Mesenchymal stem cell (in vitro differentiated cells and primary cell): ENCODE results near the gene TM7SF3.

Experiments
- DNase-seq: peaks from one replicate; pipeline ENCODE4 v3.0.0-alpha.2; 2013
- H2AFZ ChIP-seq: one replicate; pipeline ENCODE4 v1.6.1; 2013; ENCODE audit warnings: low read depth, mild to moderate bottlenecking, control low read depth, inconsistent platforms, low read length, moderate library complexity
- H2AK5ac ChIP-seq: 2 replicates; pipeline ENCODE4 v1.6.1; 2013; ENCODE audit warnings: low read length, moderate library complexity, mild to moderate bottlenecking, inconsistent platforms; ENCODE audit not compliant: severe bottlenecking
- H2BK120ac ChIP-seq: one replicate; pipeline ENCODE4 v1.6.1; 2013; ENCODE audit warnings: low read depth, mild to moderate bottlenecking, inconsistent platforms, low read length, moderate library complexity
- H2BK12ac ChIP-seq, 2 experiments: one replicate each; pipeline ENCODE4 v1.6.1; 2013; ENCODE audit warnings: inconsistent platforms in 2 of 2, low read length in 2 of 2, mild to moderate bottlenecking in 2 of 2, moderate library complexity in 2 of 2, control low read depth in 1 of 2
- H2BK15ac ChIP-seq: one replicate; pipeline ENCODE4 v1.6.1; 2013; ENCODE audit warnings: mild to moderate bottlenecking, low read depth, inconsistent platforms; ENCODE audit not compliant: poor library complexity, severe bottlenecking
- H2BK5ac ChIP-seq: 2 replicates; pipeline ENCODE4 v1.6.1; 2013; ENCODE audit warnings: low read depth, mild to moderate bottlenecking, low read length, control low read depth, inconsistent platforms; ENCODE audit not compliant: poor library complexity, severe bottlenecking
- H3K14ac ChIP-seq, 2 experiments: one replicate each; pipeline ENCODE4 v1.6.1; 2013; ENCODE audit warnings: inconsistent platforms in 2 of 2, low read length in 2 of 2, control low read depth in 1 of 2, mild to moderate bottlenecking in 1 of 2, moderate library complexity in 1 of 2
- H3K18ac ChIP-seq, 2 experiments: one replicate each; pipeline ENCODE4 v1.6.1; 2013; ENCODE audit warnings: inconsistent platforms in 2 of 2, low read length in 2 of 2, control low read depth in 1 of 2, low read depth in 1 of 2, mild to moderate bottlenecking in 1 of 2
- H3K23ac ChIP-seq, 2 experiments: one replicate each; pipeline ENCODE4 v1.6.1; 2013; ENCODE audit warnings: inconsistent platforms in 2 of 2, low read length in 2 of 2, mild to moderate bottlenecking in 2 of 2, moderate library complexity in 2 of 2, control low read depth in 1 of 2
- H3K27ac ChIP-seq: 2 replicates; pipeline ENCODE4 v1.5.1; 2013; ENCODE audit warnings: mild to moderate bottlenecking, moderate library complexity, low read length, control low read depth, inconsistent platforms; ENCODE audit not compliant: poor library complexity, severe bottlenecking
- H3K27me3 ChIP-seq, 2 experiments: 2 replicates each; pipeline versions ENCODE4 v1.6.1 to v1.7.0; 2013; ENCODE audit warnings: low read length in 2 of 2, mild to moderate bottlenecking in 2 of 2, moderate library complexity in 2 of 2, control low read depth in 1 of 2, inconsistent platforms in 1 of 2; ENCODE audit not compliant: control insufficient read depth in 1 of 2, insufficient read depth in 1 of 2
- H3K36me3 ChIP-seq, 2 experiments: 2 replicates each; pipeline versions ENCODE4 v1.6.1 to v1.7.0; 2013; ENCODE audit warnings: low read length in 2 of 2, control low read depth in 1 of 2, inconsistent platforms in 1 of 2, low read depth in 1 of 2, mild to moderate bottlenecking in 1 of 2; ENCODE audit not compliant: insufficient read depth in 2 of 2, control insufficient read depth in 1 of 2
- H3K4ac ChIP-seq, 2 experiments: one replicate each; pipeline ENCODE4 v1.6.1; 2013; ENCODE audit warnings: inconsistent platforms in 2 of 2, low read length in 2 of 2, mild to moderate bottlenecking in 2 of 2, moderate library complexity in 2 of 2, control low read depth in 1 of 2, low read depth in 1 of 2
- H3K4me1 ChIP-seq: 2 replicates; pipeline ENCODE4 v1.6.1; 2013; ENCODE audit warnings: low read depth, low read length, control low read depth; ENCODE audit not compliant: control insufficient read depth, insufficient read depth
- H3K4me2 ChIP-seq: 2 replicates; pipeline ENCODE4 v1.6.1; 2013; ENCODE audit warnings: low read length, mild to moderate bottlenecking, inconsistent platforms; ENCODE audit not compliant: poor library complexity, severe bottlenecking
- H3K4me3 ChIP-seq, 2 experiments: 2 replicates each; pipeline versions ENCODE4 v1.5.1 to v1.7.0; 2013; ENCODE audit warnings: low read length in 2 of 2, mild to moderate bottlenecking in 2 of 2, control low read depth in 1 of 2, low read depth in 1 of 2; ENCODE audit not compliant: insufficient read depth in 1 of 2
- H3K79me1 ChIP-seq: replicated peaks from 2 replicates; pipeline ENCODE4 v1.6.1; 2013; ENCODE audit warnings: mild to moderate bottlenecking, control low read depth, low read length, inconsistent platforms; ENCODE audit not compliant: poor library complexity, severe bottlenecking
- H3K9ac ChIP-seq: 2 replicates; pipeline ENCODE4 v1.7.0; 2013; ENCODE audit warnings: mild to moderate bottlenecking, low read length, moderate library complexity
- H3K9me3 ChIP-seq: 2 replicates; pipeline ENCODE4 v1.7.0; 2013; ENCODE audit warnings: mild to moderate bottlenecking, low read length; ENCODE audit not compliant: control insufficient read depth
- H4K8ac ChIP-seq: one replicate; pipeline ENCODE4 v1.6.1; 2013; ENCODE audit warnings: inconsistent platforms, mild to moderate bottlenecking, low read length, moderate library complexity
- H4K91ac ChIP-seq: one replicate; pipeline ENCODE4 v1.6.1; 2013; ENCODE audit warnings: mild to moderate bottlenecking, low read length, inconsistent platforms
- WGBS: methylation state at CpG from one replicate; pipeline ENCODE4 v1.1.7; 2013; ENCODE audit warnings: mixed read lengths; 5-methylcytosine and 5-hydroxymethylcytosine counted together

TM7SF3 gene

DNA sequence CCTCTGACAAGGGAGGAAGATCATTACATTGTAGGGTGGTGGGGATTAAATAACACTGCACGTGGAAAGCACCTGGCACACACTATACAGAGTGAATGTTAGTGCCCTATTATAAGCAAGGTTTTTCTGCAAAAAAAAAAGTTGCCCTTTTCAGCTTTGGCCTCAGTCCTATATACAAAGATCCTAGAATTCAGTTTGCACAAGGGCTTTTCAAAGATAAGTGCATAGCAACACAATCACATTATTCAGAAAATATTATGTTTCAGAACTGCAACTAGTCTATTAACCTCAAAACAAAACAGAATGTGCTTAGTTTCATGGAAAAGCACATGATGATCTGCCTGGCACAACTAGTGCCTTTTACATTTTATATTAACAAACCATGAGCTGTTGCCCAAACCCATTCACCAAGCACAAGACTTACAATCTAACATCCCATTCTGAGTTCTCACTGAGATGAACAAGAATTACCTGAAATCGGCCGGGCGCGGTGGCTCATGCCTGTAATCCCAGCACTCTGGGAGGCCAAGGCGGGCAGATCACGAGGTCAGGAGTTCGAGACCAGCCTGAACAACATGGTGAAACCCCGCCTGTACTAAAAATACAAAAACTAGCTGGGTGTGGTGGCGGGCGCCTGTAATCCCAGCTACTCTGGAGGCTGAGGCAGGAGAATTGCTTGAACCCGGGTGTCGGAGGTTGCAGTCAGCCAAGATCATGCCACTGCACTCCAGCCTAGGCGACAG lies 1.8 kb downstream of the TM7SF3 start:
- Histone ChIP-seq H4K91ac (no peak overlapping the region), H3K9ac (peak overlapping the region; percentile 1), H2BK15ac (no peak overlapping the region), H3K4me3 (no peak overlapping the region), H3K27ac (no peak overlapping the region), H3K4me1 (no peaks in the 10 kb centered on the region), H2AK5ac (no peak overlapping the region), H3K9me3 (no peaks in the 10 kb centered on the region), H2AFZ (no peak overlapping the region), H3K23ac (no peak overlapping the region), H2BK12ac (peak overlapping the region in 1 of 2 experiments; percentile 10), H3K18ac (no peak overlapping the region), H2BK5ac (no peak overlapping the region), H3K14ac (no peak overlapping the region), H4K8ac (no peak overlapping the region), H3K79me1 (peaks cover 9% of the 10 kb centered on the region), H3K4ac (peak overlapping the region in 1 of 2 experiments; percentile 8), H2BK120ac (no peak overlapping the region), H3K27me3 (no peaks in the 10 kb centered on the region), H3K36me3 (no peaks in the 10 kb centered on the region), H3K4me2 (no peak overlapping the region)
- 96% methylated on average over 14 of the region's 14 CpGs for WGBS
- DNase-seq, result no peak

- no peak overlapping the region for H3K9ac ChIP-seq
- no peak overlapping the region for H2BK5ac ChIP-seq
- no peak overlapping the region for H3K18ac ChIP-seq
- H4K91ac ChIP-seq, result no peak overlapping the region
- no peaks in the 10 kb centered on the region for H3K9me3 ChIP-seq
- no peak overlapping the region for H3K4ac ChIP-seq
- H2AFZ ChIP-seq, result no peak overlapping the region
- WGBS, result no CpG with 5 or more reads among the region's 1 CpG
- no peak for DNase-seq
- H2BK120ac ChIP-seq, result no peak overlapping the region
- H2AK5ac ChIP-seq, result no peak overlapping the region
- peaks cover 11% of the 10 kb centered on the region for H3K79me1 ChIP-seq
- H2BK15ac ChIP-seq, result no peak overlapping the region
- H2BK12ac ChIP-seq, result no peak overlapping the region
- H3K14ac ChIP-seq, result no peak overlapping the region
- H3K4me3 ChIP-seq, result no peak overlapping the region
- H3K27me3 ChIP-seq, result no peaks in the 10 kb centered on the region
- no peak overlapping the region for H3K23ac ChIP-seq
- H3K4me2 ChIP-seq, result no peak overlapping the region
- no peak overlapping the region for H3K27ac ChIP-seq
- H3K36me3 ChIP-seq, result no peaks in the 10 kb centered on the region
- no peak overlapping the region for H4K8ac ChIP-seq
- no peaks in the 10 kb centered on the region for H3K4me1 ChIP-seq
These were observed 4.3 kb downstream of the TM7SF3 start for GRCh38 chr12:27009881-27010301.

GRCh38 chr12:27008081-27008480 lies 6.1 kb downstream of the TM7SF3 start:
- no peak for DNase-seq
- H3K9me3 ChIP-seq, result no peaks in the 10 kb centered on the region
- no peak overlapping the region for H3K18ac ChIP-seq
- no peak overlapping the region for H3K23ac ChIP-seq
- H2BK12ac ChIP-seq, result no peak overlapping the region
- no peak overlapping the region for H4K91ac ChIP-seq
- H3K27me3 ChIP-seq, result no peaks in the 10 kb centered on the region
- H2AK5ac ChIP-seq, result no peak overlapping the region
- WGBS, result 100% methylated on average over 2 of the region's 5 CpGs
- no peak overlapping the region for H2BK5ac ChIP-seq
- H3K4ac ChIP-seq, result no peak overlapping the region
- H2AFZ ChIP-seq, result no peak overlapping the region
- peaks cover 1% of the 10 kb centered on the region for H3K4me1 ChIP-seq
- H3K4me2 ChIP-seq, result no peak overlapping the region
- H3K14ac ChIP-seq, result no peak overlapping the region
- H2BK120ac ChIP-seq, result no peak overlapping the region
- no peak overlapping the region for H3K4me3 ChIP-seq
- H2BK15ac ChIP-seq, result no peak overlapping the region
- H3K36me3 ChIP-seq, result no peaks in the 10 kb centered on the region
- peaks cover 18% of the 10 kb centered on the region for H3K79me1 ChIP-seq
- H4K8ac ChIP-seq, result no peak overlapping the region
- no peak overlapping the region for H3K27ac ChIP-seq
- no peak overlapping the region for H3K9ac ChIP-seq

- no peak overlapping the region for H3K4me3 ChIP-seq
- peaks cover 0 to 2% of the 10 kb centered on the region in 2 experiments for H3K36me3 ChIP-seq
- no peak overlapping the region for H3K9ac ChIP-seq
These were observed 7.3 kb downstream of the TM7SF3 start for GRCh38 chr12:27006797-27007467.

More at GRCh38 chr12:27006797-27007467, 7.3 kb downstream of the TM7SF3 start:
- 100% methylated on average over 1 of the region's 2 CpGs for WGBS
- Histone ChIP-seq H2AFZ (no peak overlapping the region), H2BK5ac (no peak overlapping the region), H3K18ac (no peak overlapping the region), H3K4me1 (peaks cover 1% of the 10 kb centered on the region), H3K9me3 (no peaks in the 10 kb centered on the region), H3K27me3 (no peaks in the 10 kb centered on the region), H3K4ac (no peak overlapping the region), H4K8ac (no peak overlapping the region), H2BK15ac (no peak overlapping the region), H2AK5ac (no peak overlapping the region), H2BK120ac (no peak overlapping the region), H3K4me2 (no peak overlapping the region), H3K27ac (no peak overlapping the region), H3K79me1 (peaks cover 17% of the 10 kb centered on the region), H2BK12ac (no peak overlapping the region), H3K23ac (no peak overlapping the region), H4K91ac (no peak overlapping the region), H3K14ac (no peak overlapping the region)
- no peak for DNase-seq
